ENCODE measurements around the gene CYP19A1. TPM values are rescaled to one million over a fixed set of nuclear protein-coding genes. Genes with fewer than 3 reads are reported as not detected.

Gene CYP19A1
- total and polyA plus RNA-seq, 9 of the 15 experiments (the other 6 are each of a cell fraction or from before 2014, with no cell fraction given), result 0.16 to 0.63 (median 0.47) TPM; not detected in 3

- TF ChIP-seq, protein P1, sequence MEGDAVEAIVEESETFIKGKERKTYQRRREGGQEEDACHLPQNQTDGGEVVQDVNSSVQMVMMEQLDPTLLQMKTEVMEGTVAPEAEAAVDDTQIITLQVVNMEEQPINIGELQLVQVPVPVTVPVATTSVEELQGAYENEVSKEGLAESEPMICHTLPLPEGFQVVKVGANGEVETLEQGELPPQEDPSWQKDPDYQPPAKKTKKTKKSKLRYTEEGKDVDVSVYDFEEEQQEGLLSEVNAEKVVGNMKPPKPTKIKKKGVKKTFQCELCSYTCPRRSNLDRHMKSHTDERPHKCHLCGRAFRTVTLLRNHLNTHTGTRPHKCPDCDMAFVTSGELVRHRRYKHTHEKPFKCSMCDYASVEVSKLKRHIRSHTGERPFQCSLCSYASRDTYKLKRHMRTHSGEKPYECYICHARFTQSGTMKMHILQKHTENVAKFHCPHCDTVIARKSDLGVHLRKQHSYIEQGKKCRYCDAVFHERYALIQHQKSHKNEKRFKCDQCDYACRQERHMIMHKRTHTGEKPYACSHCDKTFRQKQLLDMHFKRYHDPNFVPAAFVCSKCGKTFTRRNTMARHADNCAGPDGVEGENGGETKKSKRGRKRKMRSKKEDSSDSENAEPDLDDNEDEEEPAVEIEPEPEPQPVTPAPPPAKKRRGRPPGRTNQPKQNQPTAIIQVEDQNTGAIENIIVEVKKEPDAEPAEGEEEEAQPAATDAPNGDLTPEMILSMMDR (IDR thresholded peaks at IDR 0.05 in 2 of 3, conservative IDR thresholded peaks at IDR 0.05 in 1 of 3; ENCODE audit: insufficient read depth in 2 of 3, low read depth in 1 of 3, low read length in 3 of 3), result peak; percentile 93 to 99 (median 96)
- TF ChIP-seq CTBP1 (IDR thresholded peaks at IDR 0.05; ENCODE audit: borderline replicate concordance) (peak; percentile 42; the same call in 1 of the 2 replicates), EHMT2 (IDR thresholded peaks at IDR 0.05) (no peak; the same call in 1 of the 2 replicates), SAP30 (IDR thresholded peaks at IDR 0.05; ENCODE audit: borderline replicate concordance, insufficient read depth, low read depth, low read length, poor library complexity, severe bottlenecking) (no peak), TBL1XR1 (IDR thresholded peaks at IDR 0.05; ENCODE audit: low read length in 2 of 2) (no peak), RBM17 (IDR thresholded peaks at IDR 0.05; ENCODE audit: borderline replicate concordance, low read depth, low read length) (no peak), ZNF124 (CRISPR knock-in tag; IDR thresholded peaks at IDR 0.05) (no peak), SOX6 (IDR thresholded peaks at IDR 0.05) (0 out of 2 replicates have a peak, but pooled peaks have one; percentile 26), ZFP30 (CRISPR knock-in tag; IDR thresholded peaks at IDR 0.05; ENCODE audit: borderline replicate concordance) (no peak), MNT (conservative IDR thresholded peaks at IDR 0.05) (no peak), IRF1 (CRISPR knock-in tag; IDR thresholded peaks at IDR 0.05; ENCODE audit: borderline replicate concordance) (no peak), JUND (IDR thresholded peaks at IDR 0.05; ENCODE audit: borderline replicate concordance, low read depth, low read length) (peak; percentile 68; the same call in 1 of the 2 replicates), JUND (tag; IDR thresholded peaks at IDR 0.05; ENCODE audit: borderline replicate concordance, low read depth, low read length) (no peak; the same call in 1 of the 3 replicates), FOXK2 (conservative IDR thresholded peaks at IDR 0.05 in 1 of 2, IDR thresholded peaks at IDR 0.05 in 1 of 2; ENCODE audit: low read depth in 2 of 2) (no peak)
- TF ChIP-seq, protein P2, sequence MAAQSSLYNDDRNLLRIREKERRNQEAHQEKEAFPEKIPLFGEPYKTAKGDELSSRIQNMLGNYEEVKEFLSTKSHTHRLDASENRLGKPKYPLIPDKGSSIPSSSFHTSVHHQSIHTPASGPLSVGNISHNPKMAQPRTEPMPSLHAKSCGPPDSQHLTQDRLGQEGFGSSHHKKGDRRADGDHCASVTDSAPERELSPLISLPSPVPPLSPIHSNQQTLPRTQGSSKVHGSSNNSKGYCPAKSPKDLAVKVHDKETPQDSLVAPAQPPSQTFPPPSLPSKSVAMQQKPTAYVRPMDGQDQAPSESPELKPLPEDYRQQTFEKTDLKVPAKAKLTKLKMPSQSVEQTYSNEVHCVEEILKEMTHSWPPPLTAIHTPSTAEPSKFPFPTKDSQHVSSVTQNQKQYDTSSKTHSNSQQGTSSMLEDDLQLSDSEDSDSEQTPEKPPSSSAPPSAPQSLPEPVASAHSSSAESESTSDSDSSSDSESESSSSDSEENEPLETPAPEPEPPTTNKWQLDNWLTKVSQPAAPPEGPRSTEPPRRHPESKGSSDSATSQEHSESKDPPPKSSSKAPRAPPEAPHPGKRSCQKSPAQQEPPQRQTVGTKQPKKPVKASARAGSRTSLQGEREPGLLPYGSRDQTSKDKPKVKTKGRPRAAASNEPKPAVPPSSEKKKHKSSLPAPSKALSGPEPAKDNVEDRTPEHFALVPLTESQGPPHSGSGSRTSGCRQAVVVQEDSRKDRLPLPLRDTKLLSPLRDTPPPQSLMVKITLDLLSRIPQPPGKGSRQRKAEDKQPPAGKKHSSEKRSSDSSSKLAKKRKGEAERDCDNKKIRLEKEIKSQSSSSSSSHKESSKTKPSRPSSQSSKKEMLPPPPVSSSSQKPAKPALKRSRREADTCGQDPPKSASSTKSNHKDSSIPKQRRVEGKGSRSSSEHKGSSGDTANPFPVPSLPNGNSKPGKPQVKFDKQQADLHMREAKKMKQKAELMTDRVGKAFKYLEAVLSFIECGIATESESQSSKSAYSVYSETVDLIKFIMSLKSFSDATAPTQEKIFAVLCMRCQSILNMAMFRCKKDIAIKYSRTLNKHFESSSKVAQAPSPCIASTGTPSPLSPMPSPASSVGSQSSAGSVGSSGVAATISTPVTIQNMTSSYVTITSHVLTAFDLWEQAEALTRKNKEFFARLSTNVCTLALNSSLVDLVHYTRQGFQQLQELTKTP (IDR thresholded peaks at IDR 0.05; ENCODE audit: low read depth in 1 of 2, partially characterized antibody in 2 of 2), result no peak
- TF ChIP-seq, protein P3, sequence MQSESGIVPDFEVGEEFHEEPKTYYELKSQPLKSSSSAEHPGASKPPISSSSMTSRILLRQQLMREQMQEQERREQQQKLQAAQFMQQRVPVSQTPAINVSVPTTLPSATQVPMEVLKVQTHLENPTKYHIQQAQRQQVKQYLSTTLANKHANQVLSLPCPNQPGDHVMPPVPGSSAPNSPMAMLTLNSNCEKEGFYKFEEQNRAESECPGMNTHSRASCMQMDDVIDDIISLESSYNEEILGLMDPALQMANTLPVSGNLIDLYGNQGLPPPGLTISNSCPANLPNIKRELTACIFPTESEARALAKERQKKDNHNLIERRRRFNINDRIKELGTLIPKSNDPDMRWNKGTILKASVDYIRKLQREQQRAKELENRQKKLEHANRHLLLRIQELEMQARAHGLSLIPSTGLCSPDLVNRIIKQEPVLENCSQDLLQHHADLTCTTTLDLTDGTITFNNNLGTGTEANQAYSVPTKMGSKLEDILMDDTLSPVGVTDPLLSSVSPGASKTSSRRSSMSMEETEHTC (IDR thresholded peaks at IDR 0.05), result no peak
These were observed 42.8 kb upstream of the CYP19A1 start (continued) for GRCh38 chr15:51380999-51381806.

All from K562 (cell line).